Measurements from ENCODE around the gene SH3BP1. TPM values are rescaled to one million over a fixed set of nuclear protein-coding genes. Genes with fewer than 3 reads are reported as not detected.

The SH3BP1 gene
- total RNA-seq, 4 donors from 2014 or later: 33.8 to 53.4 (median 42.0) TPM

- Histone ChIP-seq H3K27me3 (no peaks in the 10 kb centered on the region), H3K4me3 (no peak overlapping the region), H3K27ac (peak overlapping the region; percentile 33 to 85 (median 66)), H3K36me3 (peaks cover 0 to 87% (median 9%) of the 10 kb centered on the region in 3 donors), H3K4me1 (peaks cover 32 to 55% (median 39%) of the 10 kb centered on the region in 3 donors), H3K9me3 (no peaks in the 10 kb centered on the region)
- no peak for TF ChIP-seq CTCF (IDR thresholded peaks at IDR 0.05)
- no peak for TF ChIP-seq POLR2A (IDR thresholded peaks at IDR 0.05)
- no peak for DNase-seq
- 41 to 51% methylated on average over 5 to 7 of the region's 7 CpGs for WGBS, 2 donors
- intact Hi-C loops (cut with DNase I): no loop called here
Observed at GRCh38 chr22:37627121-37627520, 12.3 kb upstream of the SH3BP1 start.

- Histone ChIP-seq H3K4me3 (no peak overlapping the region), H3K4me1 (peaks cover 32 to 59% (median 39%) of the 10 kb centered on the region in 3 donors), H3K36me3 (peaks cover 0 to 87% (median 9%) of the 10 kb centered on the region in 3 donors), H3K27ac (peak overlapping the region; percentile 33 to 85 (median 66)), H3K27me3 (no peaks in the 10 kb centered on the region), H3K9me3 (no peaks in the 10 kb centered on the region)
- TF ChIP-seq CTCF (IDR thresholded peaks at IDR 0.05) (no peak), POLR2A (IDR thresholded peaks at IDR 0.05) (no peak)
- 68% methylated on average over 4 of the region's 6 CpGs; no CpG with 5 or more reads in 1 of the 2 donors for WGBS, 2 donors
- DNase-seq: no peak
- intact Hi-C loops (cut with DNase I): no loop called here
Observed at GRCh38 chr22:37627545-37627944, 11.9 kb upstream of the SH3BP1 start.

DNA sequence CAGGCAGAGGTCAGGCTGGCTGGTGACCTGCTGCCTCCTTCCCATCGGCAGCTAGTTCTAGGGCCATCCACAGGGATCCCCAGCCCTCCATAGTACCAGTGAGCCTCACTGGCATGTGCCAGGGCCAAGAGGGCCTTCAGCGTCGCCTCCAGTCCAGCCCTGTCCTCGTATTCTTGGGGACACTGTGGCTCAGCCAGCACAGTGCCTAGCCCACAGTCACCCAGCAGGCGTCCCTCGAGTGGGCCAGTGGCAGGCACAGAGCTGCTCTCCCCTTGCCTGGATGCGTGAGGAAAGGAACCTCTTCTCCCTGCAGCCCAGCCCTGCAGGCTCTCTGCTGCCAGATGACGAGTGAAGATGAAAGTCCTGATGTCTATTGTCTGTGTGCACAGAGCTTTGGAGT lies 10.6 kb upstream of the SH3BP1 start:
- H3K36me3 ChIP-seq: peaks cover 0 to 86% (median 9%) of the 10 kb centered on the region in 3 donors
- H3K9me3 ChIP-seq: no peaks in the 10 kb centered on the region
- 67 to 86% methylated on average over 2 to 3 of the region's 8 CpGs for WGBS, 2 donors
- intact Hi-C loops (cut with DNase I): no loop called here
- H3K27ac ChIP-seq: peak overlapping the region in 1 of 4 donors; percentile 5
- H3K27me3 ChIP-seq: no peaks in the 10 kb centered on the region
- peaks cover 35 to 60% (median 46%) of the 10 kb centered on the region in 3 donors for H3K4me1 ChIP-seq
- DNase-seq: no peak
- TF ChIP-seq CTCF (IDR thresholded peaks at IDR 0.05): no peak
- TF ChIP-seq POLR2A (IDR thresholded peaks at IDR 0.05): no peak
- no peak overlapping the region for H3K4me3 ChIP-seq

DNA sequence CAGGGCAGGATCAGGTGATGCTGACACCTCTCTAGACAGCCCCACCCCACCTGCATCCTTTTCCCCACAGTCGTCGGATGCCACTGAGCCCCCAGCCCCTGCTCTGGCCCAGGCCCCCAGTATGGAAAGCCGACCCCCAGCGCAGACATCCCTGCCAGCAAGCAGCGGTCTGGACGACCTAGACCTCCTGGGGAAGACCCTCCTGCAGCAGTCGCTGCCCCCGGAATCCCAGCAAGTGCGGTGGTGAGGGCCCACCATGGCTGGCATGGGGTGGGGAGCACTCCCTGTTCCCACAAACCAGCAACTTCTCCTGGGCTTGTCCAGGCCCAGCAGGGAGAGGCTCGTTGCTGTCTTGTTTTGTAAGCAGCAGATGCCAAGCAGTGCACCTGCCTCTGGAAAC lies 9.5 kb upstream of the SH3BP1 start:
- Histone ChIP-seq H3K9me3 (no peaks in the 10 kb centered on the region), H3K4me3 (no peak overlapping the region), H3K4me1 (peaks cover 45 to 60% (median 53%) of the 10 kb centered on the region in 3 donors), H3K36me3 (peaks cover 0 to 81% (median 9%) of the 10 kb centered on the region in 3 donors), H3K27ac (no peak overlapping the region), H3K27me3 (no peaks in the 10 kb centered on the region)
- TF ChIP-seq POLR2A (IDR thresholded peaks at IDR 0.05) (no peak), CTCF (IDR thresholded peaks at IDR 0.05) (no peak)
- no peak for DNase-seq
- intact Hi-C loops (cut with DNase I): loop anchor here (10.0 kb wide), 1 partner anchor 165 kb away; no protein-coding TSS in a partner anchor
- no CpG with 5 or more reads among the region's 10 CpGs for WGBS, 2 donors

GRCh38 chr22:37630839-37631435 lies 8.5 kb upstream of the SH3BP1 start:
- DNase-seq: no peak
- Histone ChIP-seq H3K4me3 (no peak overlapping the region), H3K27me3 (no peaks in the 10 kb centered on the region), H3K27ac (peak overlapping the region in 1 of 4 donors; percentile 26), H3K4me1 (peaks cover 38 to 60% (median 50%) of the 10 kb centered on the region in 3 donors), H3K9me3 (no peaks in the 10 kb centered on the region), H3K36me3 (peaks cover 0 to 72% (median 9%) of the 10 kb centered on the region in 3 donors)
- 96 to 100% methylated on average over 5 to 7 of the region's 9 CpGs for WGBS, 2 donors
- intact Hi-C loops (cut with DNase I): loop anchor here (10.0 kb wide), 1 partner anchor 164 kb away; no protein-coding TSS in a partner anchor
- TF ChIP-seq POLR2A (IDR thresholded peaks at IDR 0.05): no peak
- no peak for TF ChIP-seq CTCF (IDR thresholded peaks at IDR 0.05)

Measured in esophagus squamous epithelium (tissue), 5 donors.